HG02870 (cell line): ENCODE results near the gene MRPL32.
A peak's percentile ranks its signal among the peaks of the same experiment; 100 is the strongest.

Experiments
- ATAC-seq: cut with Tn5 transposase; IDR thresholded peaks from one replicate; pipeline ENCODE4 v1.9.1; 2021; ENCODE audit warnings: mild to moderate bottlenecking, moderate library complexity; ENCODE audit not compliant: unreplicated experiment

Gene MRPL32

GRCh38 chr7:42925630-42926029 lies 6.5 kb upstream of the MRPL32 start:
- no peak for ATAC-seq

GRCh38 chr7:42926204-42926603 lies 6.0 kb upstream of the MRPL32 start:
- ATAC-seq = no peak

- no peak for ATAC-seq
Observed at GRCh38 chr7:42928754-42929153, 3.4 kb upstream of the MRPL32 start.

DNA sequence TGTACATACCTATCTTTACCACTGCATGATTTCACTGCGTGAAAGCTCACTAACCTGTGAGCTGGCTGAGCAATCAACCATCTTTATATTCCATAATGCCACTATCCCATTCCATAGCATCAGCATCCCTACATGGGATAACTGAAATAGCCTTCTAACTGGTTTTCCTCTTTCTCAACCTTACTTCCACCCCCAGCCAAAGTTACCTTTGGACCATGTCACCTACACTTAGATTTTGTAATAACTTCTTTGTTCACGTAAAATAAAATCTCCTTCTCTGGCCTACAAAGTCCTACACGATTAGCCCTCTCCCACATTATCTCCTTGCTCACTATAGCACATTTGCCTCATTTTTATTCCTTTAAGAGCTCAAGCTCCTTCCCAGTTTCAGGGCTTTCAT lies 2.7 kb upstream of the MRPL32 start:
- no peak for ATAC-seq

GRCh38 chr7:42930889-42931288 lies 1.3 kb upstream of the MRPL32 start:
- ATAC-seq = no peak

- ATAC-seq = no peak
Observed at GRCh38 chr7:42931447-42931833, 736 bp upstream of the MRPL32 start.

DNA sequence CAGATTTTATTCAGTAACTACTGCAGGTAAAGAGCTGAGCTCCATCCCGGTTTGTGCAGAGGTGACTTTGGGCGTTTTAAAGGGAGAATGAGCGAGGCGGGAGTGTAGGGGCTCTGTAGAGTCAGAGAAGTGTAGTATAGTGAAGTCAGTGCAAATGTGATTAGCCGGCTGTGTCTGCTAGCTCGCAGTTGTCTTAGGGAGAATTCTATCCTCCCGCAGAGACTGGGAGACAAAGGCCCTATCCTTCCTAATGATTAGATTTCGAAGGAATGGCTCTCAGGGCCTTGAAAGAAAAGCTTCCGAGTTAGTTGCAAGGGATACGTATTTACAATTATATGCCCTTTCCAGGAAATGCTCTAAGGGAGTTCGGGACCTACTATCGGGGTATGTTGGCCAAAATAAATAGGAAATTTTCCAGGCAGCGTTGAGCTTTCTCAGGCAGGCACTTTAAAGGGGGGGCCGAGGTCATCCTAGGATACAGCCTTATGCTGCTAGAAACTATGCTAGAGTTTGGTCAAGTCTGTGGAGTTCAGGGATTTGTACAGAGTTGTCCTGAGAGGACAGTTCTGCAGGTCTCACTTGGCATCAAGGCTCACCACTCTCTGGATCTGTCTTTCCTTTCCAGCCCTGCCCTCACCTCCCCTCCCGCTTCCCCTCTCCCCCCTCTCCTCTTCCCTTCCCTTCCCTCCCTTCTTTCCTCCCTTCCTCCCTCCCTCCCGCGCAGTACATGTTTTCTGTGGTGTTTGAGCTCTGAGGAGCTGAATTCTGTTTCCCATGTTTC lies 825 bp downstream of the MRPL32 start:
- no peak for ATAC-seq

DNA sequence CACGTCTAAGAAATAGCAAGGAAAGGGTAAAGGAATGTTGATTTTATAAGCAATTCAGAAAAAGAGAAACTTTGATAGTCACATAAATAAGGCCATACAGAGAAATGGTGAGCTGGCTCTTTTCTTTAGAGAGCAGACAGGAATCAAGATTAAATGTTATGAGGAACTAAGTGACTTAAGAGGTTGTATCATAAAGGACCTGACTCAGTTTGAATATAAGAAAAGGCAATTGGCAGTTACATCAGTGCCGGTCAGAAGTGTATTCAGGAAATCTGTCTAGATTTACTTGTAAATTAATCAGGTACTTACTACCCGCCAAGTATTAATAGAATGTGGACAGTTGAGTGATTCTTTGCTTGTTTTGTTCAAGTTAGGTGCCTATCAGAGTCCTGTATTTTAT lies 2.1 kb downstream of the MRPL32 start:
- no peak for ATAC-seq

DNA sequence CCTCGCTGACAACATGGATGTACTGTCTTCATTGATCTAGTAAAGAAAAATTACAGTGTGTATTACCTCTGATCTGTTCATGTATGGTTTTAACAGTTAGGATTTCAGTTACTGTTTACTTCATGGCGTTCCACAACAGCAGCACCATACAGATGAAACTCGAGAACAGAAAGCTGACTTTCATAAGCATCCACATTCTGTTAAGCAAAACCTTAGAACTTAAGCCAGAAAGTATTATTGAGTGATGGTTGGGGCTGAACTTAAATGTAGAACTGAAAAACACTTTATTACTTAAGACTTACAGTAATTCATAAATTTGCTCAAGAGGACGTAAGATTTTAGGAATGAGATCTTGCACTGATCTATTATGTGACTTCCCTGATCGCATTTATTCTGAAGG lies 3.7 kb downstream of the MRPL32 start:
- ATAC-seq = peak; percentile 39

- ATAC-seq = no peak
Observed at GRCh38 chr7:42939457-42940240, 7.5 kb downstream of the MRPL32 start.

- peak; percentile 46 for ATAC-seq
Observed at GRCh38 chr7:42940985-42941847, 9.0 kb downstream of the MRPL32 start.

DNA sequence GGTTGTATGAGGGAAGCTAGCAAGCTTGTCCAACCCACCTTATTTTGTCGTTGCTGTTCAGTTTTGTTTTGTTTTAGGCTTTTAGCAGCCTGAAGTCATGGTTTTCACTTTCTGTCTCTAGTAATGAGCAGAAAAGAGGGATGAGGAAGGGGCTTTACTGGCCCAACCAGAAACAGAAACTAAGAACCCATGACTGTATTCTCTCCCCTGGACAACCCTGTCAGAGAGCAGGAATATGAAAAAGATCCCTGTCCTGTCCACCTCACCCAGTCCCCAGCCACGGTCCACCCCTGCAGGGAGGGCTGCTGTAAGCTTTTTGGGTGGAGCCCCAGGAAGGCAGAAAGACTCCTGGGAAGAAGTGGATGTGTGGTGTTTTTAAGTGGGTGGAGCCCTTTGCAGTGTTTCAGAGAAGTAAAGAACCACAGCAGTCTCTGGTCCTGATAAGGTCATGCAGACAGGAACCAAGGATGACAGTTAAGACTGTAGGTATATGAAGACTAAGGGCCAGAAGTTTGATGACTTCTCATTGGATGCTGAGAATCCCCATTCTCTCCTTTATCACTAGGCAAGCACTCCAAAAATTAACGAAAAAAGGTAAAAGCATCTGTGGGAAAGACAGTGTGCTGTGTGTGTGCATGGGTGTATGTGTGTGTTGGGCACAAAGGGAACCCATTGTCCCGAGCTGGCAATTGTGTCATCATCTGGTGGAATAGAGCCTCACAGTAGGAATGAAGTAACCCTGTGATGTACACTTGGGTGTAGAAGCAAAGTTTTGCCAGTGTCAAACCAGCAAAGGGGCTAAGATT lies 13.8 kb downstream of the MRPL32 start:
- ATAC-seq = peak; percentile 66

DNA sequence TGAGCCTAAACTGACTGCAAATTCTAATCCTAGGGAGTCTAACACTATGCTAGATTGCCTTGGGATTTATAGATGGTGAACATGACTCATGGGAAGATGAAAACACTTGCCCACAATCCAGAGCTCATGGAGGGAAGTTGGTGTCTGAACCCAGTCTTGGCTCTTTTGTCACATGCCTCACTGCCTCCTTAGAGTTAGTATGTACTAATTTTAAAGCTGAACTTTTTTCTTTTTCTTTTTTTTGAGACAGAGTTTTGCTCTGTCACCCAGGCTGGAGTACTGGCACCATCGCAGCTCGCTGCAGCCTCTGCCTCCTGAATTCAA lies 14.4 kb downstream of the MRPL32 start:
- no peak for ATAC-seq

DNA sequence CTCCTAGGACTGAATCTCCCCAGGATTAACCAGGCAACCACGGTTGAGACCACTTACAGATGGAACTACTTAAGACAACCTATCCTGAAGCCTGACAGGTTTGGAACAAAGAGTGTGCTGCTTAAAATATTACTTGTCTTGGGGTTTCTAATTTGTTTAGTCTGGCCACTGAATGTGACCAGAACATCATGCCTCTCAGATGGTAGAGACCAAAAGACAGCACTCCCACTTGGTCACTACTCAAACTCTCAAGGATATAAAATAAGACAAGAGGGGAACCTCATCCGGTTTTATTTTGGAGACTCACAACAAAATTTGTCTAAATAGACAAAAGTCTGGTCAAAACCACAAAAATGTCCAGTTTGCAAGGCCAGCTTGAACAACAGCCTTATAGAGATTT lies 15.3 kb downstream of the MRPL32 start:
- ATAC-seq = no peak

GRCh38 chr7:42950417-42950816 lies 18.2 kb downstream of the MRPL32 start:
- no peak for ATAC-seq

DNA sequence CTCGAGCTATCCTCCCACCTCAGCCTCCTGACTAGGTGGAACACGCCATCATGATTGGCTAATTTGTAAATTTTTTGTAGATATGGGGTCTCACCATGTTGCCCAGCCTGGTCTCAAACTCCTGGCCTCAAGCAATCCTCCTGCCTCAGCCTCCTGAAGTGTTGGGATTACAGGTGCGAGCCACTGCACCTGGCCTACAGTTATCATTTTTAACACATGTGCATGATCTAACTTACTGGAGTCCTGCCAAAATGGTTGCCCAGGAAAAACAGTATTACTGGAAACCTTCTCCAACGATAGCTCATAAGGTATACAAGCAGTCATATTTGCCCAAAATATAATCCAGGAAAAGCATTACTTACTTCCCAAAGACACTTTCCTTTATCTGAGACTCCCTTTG lies 20.2 kb downstream of the MRPL32 start:
- ATAC-seq = no peak

DNA sequence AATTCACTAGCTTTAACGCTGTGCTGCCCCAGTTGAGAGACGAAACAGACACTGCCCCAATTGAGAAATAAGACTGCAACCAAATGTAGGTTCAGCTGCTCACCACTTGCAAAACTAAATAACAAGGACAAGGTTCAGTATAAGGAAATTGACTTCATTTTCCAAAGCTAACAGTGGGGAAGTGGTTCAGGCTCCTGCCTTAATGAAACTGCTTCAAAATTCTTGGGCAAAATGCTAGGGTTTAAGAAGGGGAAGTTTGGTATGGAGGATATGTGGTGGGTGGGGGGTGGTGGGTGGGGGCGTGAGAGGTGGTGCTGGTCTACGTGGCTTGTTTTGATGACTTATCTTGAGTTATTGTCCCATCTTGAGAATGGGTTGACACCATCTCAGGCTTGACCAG lies 21.8 kb downstream of the MRPL32 start:
- no peak for ATAC-seq

GRCh38 chr7:42956062-42956461 lies 23.9 kb downstream of the MRPL32 start:
- no peak for ATAC-seq

- ATAC-seq = no peak
Observed at GRCh38 chr7:42959549-42959948, 27.4 kb downstream of the MRPL32 start.

- ATAC-seq = no peak
Observed at GRCh38 chr7:42960762-42961161, 28.6 kb downstream of the MRPL32 start.

DNA sequence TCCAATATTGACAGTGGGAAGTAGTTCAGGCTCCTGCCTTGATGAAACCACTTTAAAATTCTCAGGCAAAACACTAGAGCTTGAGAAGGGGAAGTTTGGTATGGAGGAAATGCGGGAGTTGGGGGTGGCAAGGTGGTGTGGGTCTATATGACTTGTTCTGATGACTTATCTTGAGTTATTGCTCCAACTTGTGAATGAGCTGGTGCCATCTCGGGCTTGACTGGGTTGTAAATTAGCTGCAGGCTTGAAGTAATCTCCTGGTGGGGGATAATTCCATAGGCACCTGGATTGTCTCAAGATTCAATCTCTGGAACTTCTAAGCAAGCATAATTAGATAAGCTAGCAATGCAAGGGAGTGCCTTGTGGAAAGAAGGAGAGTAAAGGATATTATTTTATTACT lies 29.0 kb downstream of the MRPL32 start:
- no peak for ATAC-seq
